Astrocyte (in vitro differentiated cells and primary cell): ENCODE data around the gene CAND1. TPM values are rescaled to one million over a fixed set of nuclear protein-coding genes. Genes with fewer than 3 reads are reported as not detected.
A peak's percentile ranks its signal among the peaks of the same experiment; 100 is the strongest.

ENCODE experiments used
- DNase-seq: peaks from one replicate; pipeline ENCODE4 v3.0.0-alpha.2; 2010; ENCODE audit warnings: low read depth
- FAIRE-seq: peaks from 2 replicates; lab custom pipeline; 2011; peaks lifted over from hg19 to GRCh38; lab: Jason Lieb, UNC
- H2AFZ ChIP-seq: 2 replicates; pipeline ENCODE4 v1.6.0; 2012; ENCODE audit warnings: low read depth, low read length, inconsistent platforms
- H3K27ac ChIP-seq: 2 replicates; pipeline ENCODE4 v1.5.1; 2011; ENCODE audit warnings: low read depth, low read length, inconsistent platforms
- H3K27me3 ChIP-seq: 2 replicates; pipeline ENCODE4 v1.6.0; 2011; ENCODE audit warnings: low read length, inconsistent platforms; ENCODE audit not compliant: insufficient read depth
- H3K36me3 ChIP-seq: 2 replicates; pipeline ENCODE4 v1.5.1; 2011; ENCODE audit warnings: low read length, inconsistent platforms; ENCODE audit not compliant: insufficient read depth
- H3K4me1 ChIP-seq: 2 replicates; pipeline ENCODE4 v1.5.1; 2011; ENCODE audit warnings: low read length, inconsistent platforms; ENCODE audit not compliant: insufficient read depth
- H3K4me2 ChIP-seq: 2 replicates; pipeline ENCODE4 v1.6.0; 2012; ENCODE audit warnings: low read length, inconsistent platforms
- H3K4me3 ChIP-seq: 2 replicates; pipeline ENCODE4 v1.5.1; 2011; ENCODE audit warnings: low read depth, mild to moderate bottlenecking, low read length, inconsistent platforms; ENCODE audit not compliant: insufficient read depth
- H3K79me2 ChIP-seq: 2 replicates; pipeline ENCODE4 v1.6.0; 2012; ENCODE audit warnings: mild to moderate bottlenecking, low read length, inconsistent platforms; ENCODE audit not compliant: insufficient read depth
- H3K9ac ChIP-seq: 2 replicates; pipeline ENCODE4 v1.6.0; 2012; ENCODE audit warnings: mild to moderate bottlenecking, low read length, inconsistent platforms
- H3K9me3 ChIP-seq: 2 replicates; pipeline ENCODE4 v1.5.1; 2012; ENCODE audit warnings: low read depth, mild to moderate bottlenecking, low read length, inconsistent platforms; ENCODE audit not compliant: insufficient read depth
- H4K20me1 ChIP-seq: 2 replicates; pipeline ENCODE4 v1.6.0; 2012; ENCODE audit warnings: low read length, inconsistent platforms; ENCODE audit not compliant: insufficient read depth
- H3K27ac Mint-ChIP-seq: one replicate; pipeline ENCODE4 v1.8.0; 2021; ENCODE audit warnings: mild to moderate bottlenecking, mixed read lengths; ENCODE audit not compliant: unreplicated experiment
- H3K27me3 Mint-ChIP-seq: one replicate; pipeline ENCODE4 v1.8.0; 2021; ENCODE audit warnings: low read depth, mixed read lengths; ENCODE audit not compliant: unreplicated experiment
- H3K36me3 Mint-ChIP-seq: one replicate; pipeline ENCODE4 v1.8.0; 2021; ENCODE audit warnings: low read depth, mixed read lengths; ENCODE audit not compliant: unreplicated experiment
- H3K4me1 Mint-ChIP-seq: one replicate; pipeline ENCODE4 v1.8.0; 2021; ENCODE audit warnings: low read depth, mixed read lengths; ENCODE audit not compliant: unreplicated experiment
- H3K4me3 Mint-ChIP-seq: one replicate; pipeline ENCODE4 v1.8.0; 2021; ENCODE audit warnings: mild to moderate bottlenecking, moderate library complexity, mixed read lengths; ENCODE audit not compliant: unreplicated experiment
- H3K9me3 Mint-ChIP-seq: one replicate; pipeline ENCODE4 v1.8.0; 2021; ENCODE audit warnings: mild to moderate bottlenecking, mixed read lengths; ENCODE audit not compliant: unreplicated experiment
- CTCF ChIP-seq: IDR thresholded peaks from 2 replicates; pipeline ENCODE4 v1.5.1; 2011; ENCODE audit warnings: low read depth, mild to moderate bottlenecking, inconsistent platforms, low read length, moderate library complexity; ENCODE audit not compliant: insufficient read depth
- EZH2 ChIP-seq: IDR thresholded peaks from 2 replicates; pipeline ENCODE4 v1.6.1; 2012; ENCODE audit warnings: mild to moderate bottlenecking, low read length, inconsistent platforms; ENCODE audit not compliant: insufficient read depth
- total RNA-seq: library from RNA; stranded (reverse); gene quantifications from 2 replicates; pipeline ENCODE4 v1.2.1, GENCODE V29; 2021

CAND1 gene
- total RNA-seq, 1 donor from 2014 or later = 176 TPM

DNA sequence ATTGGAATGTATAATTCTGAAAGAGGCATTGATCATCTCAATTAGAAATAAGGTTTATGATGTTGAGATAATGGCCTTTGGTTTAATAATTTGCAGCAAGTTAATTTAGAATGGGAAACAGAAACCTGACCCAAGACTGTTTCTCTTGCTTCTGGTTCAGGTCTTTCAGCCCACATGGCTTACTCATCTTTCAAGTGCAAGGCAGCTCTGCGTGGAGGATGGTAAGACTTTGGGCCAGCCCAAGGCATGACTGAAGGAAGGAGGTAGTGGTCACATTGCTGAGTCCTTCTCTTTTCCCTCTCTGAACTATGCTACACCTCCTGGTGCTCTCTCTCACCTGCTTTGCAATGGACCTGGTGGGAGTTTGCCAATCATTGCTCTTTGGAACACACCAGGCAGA lies 98.7 kb downstream of the CAND1 start:
- Mint-ChIP-seq H3K4me3 (no peak overlapping the region), H3K4me1 (peaks cover 40% of the 10 kb centered on the region), H3K9me3 (peaks cover 2% of the 10 kb centered on the region), H3K27ac (no peak overlapping the region), H3K27me3 (no peaks in the 10 kb centered on the region), H3K36me3 (peaks cover 5% of the 10 kb centered on the region)
- Histone ChIP-seq H3K27me3 (no peaks in the 10 kb centered on the region), H2AFZ (no peak overlapping the region), H3K4me2 (no peak overlapping the region), H3K4me1 (peaks cover 17% of the 10 kb centered on the region), H3K36me3 (no peaks in the 10 kb centered on the region), H3K9ac (no peak overlapping the region), H3K4me3 (no peak overlapping the region), H3K79me2 (no peaks in the 10 kb centered on the region), H3K27ac (no peak overlapping the region), H4K20me1 (no peaks in the 10 kb centered on the region), H3K9me3 (no peaks in the 10 kb centered on the region)
- peak; percentile 51 for DNase-seq
- FAIRE-seq = no peak
- TF ChIP-seq EZH2 (no peak), CTCF (no peak)
